AML-193 (cell line): ENCODE data around the gene MCF2L.
"Not testable (repeated sequence)": the region's sequence is repeated elsewhere in the genome, so short reads cannot be mapped to it uniquely, and the experiment has no call there.

Experiments
- DNase-seq, 2 experiments: peaks; one replicate each; lab custom pipeline; 2025; lab: John Stamatoyannopoulos, UW

The MCF2L gene

DNA sequence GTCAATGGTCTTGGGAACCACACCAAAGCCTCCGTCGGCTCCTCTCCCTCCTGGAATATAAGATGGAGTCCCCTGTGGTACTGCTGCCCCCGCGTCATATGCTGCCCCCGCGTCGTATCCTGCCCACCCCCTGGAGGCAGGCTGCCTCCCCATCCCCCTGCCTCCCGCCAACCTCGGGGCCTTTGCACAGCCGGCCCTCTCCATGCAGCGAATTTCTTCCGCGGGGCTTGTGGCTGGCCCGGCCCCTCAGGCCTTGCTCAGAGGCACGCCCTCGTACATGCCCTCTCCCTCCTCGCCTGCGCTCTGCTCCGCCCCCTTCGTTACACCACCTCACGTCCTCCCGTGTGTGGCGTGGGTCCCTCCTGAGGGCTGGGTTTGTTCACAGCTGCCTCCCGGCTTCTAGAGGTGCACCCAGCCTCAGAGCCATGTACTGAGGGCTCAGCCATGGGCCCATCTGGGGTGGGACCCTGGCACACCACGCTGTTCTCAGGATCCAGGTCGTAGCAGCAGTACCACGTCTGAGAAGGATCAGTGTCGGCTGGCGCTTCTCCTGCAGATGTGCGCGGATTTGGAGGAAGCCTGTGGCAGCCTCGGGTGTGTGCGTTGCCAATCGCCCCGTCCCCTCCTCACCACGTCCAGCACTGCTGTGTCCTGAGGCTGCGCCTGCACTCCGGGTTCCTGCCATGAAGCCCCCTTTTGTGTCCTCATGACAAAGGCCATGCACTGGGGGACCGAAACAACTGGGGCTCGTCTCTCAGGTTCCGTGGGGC lies 47.7 kb downstream of the MCF2L start:
- no peak for DNase-seq

DNA sequence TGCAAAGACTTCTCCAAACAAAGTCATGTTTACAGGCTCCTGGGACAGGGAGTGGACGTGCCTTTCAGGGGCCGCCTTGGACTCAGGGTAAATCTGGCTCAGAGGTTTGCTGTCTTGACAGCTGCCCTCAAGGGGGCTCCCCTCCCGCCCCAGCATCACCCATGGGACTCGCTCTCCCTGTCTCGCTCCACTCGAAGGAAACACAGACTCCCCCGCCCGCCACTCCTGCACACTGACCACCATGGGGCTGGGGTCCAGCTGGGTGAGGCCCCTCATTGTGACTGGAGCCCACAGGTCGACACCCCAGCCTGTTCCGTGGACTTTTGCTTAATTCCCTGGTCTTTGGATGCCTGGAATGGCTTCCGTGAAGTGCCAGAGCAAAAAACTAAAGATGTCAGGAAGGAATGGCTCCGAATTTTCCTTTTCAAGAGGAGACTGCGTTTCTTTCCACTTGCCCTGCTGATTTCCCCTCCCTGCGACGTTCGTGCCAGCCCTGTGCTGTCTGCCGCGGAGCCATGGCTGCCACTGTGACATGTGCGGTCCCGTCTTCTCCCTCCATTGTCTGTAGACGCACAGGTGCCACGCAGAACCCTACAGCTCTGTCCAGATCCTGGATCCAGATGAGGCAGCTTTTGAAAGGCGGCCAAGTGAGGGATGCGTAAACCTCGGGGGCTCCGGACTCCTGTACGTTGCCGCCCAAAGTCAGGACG lies 48.6 kb downstream of the MCF2L start:
- no peak for DNase-seq

GRCh38 chr13:113018676-113019465 lies 49.9 kb downstream of the MCF2L start:
- no peak for DNase-seq

DNA sequence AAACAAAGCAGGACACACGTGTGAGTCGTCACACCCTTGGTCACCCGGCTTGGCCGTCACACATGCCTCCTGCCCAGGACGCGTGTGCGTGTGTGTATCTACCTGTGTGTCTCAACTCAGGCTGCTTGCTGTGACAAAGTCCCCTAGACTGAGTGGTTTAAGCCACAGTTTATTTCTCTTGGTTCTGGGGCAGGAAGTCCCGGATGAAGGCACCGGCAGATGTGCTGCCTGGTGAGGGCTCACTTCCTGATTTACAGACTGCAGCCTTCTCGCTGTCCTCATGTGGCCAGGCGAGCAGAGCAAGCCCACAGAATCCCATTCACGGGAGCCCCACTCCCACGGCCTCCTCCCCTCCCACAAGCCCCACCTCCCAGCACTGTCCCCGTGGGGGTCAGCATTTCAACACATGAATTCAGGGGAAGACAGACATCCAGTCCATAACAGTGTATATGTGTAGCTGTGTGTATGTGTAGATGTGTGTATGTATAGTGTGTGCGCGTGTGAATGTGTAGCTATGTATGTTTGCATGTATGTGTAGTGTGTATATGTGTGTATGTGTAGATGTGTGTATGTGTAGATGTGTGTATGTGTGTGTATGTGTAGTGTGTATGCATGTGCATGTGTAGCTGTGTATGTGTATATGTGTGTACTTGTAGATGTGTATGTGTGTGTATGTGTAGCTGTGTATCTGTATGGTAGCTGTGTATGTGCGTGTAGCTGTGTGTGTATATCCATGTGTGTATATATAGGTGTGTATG lies 51.5 kb downstream of the MCF2L start:
- DNase-seq = no peak

DNA sequence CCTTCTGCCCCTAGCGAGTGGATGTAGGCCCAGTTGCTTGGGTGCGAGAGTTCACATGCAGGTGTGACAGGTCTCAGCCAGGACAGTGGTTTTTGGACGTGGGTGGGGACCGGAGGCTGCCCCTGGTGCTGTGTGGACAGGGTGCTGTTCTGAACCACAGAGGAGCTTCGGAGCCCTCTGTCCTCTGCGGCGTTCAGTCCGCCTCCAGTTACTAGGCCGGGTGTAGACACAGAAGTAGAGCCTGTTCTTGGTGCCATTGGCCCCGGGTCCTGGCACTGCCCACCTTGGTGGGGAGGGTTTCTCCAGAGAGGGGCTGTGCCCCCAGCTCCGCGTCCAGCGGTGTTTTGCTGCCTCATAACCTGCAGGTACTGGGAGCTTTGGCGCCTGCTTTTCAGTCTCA lies 52.4 kb downstream of the MCF2L start:
- DNase-seq = no peak

- DNase-seq = no peak
Measured at GRCh38 chr13:113021811-113022210, 52.8 kb downstream of the MCF2L start.

DNA sequence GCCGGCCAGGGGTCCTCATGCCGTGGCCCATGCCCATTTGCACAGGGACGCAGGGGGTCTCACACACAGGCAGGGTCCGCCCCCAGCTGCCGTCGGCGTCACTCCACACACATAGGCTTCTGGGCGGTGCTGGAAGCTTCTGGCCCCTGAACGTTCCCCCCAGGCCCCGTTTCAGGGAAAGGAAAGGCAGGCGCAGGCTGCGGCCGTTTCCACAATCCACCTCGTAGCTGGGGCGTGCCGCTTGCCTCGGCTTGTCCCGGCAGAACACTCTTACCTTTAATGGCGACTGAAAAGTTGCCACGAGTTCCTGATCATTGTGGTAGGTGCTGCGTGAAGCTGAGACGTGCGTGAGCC lies 53.4 kb downstream of the MCF2L start:
- DNase-seq = no peak

DNA sequence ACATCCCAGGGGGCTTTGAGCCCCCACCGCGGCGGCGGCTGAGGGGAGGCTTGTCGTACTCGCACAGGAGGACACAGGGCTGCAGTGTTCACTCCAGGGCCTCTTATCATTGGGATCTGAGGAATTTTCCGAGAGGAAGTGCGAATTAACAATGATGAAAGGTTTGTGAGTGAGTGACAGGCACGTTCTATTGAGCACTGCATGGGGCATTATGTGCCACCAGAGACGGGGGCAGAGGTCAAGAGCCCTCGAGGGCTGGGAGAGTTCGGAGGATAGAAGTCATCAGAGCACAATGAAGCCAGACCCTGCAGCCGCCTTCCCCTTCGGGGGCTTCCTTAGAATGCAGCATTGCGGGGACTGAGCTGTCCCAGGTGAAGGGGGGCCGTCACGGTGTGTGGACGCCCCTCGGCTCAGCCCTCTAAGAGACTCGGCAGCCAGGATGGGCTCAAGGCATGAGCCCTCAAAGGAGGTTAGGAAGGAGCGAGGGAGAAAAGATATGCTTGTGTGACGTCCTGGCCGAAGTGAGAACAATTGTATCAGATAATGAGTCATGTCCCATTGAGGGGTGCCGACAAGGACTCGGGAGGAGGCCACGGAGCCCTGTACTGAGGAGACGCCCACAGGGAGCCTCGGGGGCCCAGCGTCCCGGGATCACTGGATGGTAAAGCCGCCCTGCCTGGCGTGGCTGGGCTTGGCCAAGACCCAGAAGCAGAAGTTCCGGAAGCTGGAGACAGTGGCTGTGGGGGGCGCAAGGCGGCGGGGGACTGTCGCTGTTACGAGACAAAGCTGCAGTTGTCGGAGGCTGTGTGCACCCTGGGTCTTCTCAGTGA lies 53.9 kb downstream of the MCF2L start:
- DNase-seq = no peak

DNA sequence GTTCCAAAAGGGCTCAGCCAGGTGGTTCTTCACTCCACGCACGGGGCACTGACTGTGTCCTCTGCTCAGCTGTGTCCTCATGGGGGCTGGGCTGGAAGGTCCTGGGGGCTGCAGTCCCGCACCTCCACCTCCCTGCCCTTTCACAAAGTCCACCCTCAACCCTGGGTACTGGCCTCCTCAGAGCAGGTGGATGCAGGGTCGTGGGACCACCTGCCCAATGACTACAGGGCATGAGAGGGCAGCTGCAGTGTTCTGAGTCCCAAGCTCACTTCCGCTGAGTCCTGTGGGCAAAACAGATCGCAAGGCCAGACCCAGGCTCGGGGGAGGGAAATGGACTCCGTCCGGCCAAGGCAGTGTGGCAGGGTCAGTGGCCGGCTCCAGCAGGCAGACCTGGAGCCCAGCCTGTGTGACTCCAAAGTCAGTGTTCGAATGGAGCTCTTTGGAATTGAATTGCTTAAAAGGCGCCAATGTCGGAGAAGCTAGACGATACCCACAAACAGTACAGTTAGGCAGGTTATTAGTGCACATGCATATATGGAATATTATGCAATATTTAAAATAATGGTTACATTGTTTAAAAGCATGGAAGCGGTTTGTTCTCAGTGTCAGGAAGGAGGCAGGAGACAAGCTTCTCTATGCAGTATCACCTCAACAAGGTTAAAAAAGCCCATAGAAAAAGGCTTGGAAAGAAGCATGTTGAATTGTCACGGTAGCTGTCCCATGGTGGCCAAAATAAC lies 54.8 kb downstream of the MCF2L start:
- DNase-seq = no peak

- DNase-seq = no peak
Measured at GRCh38 chr13:113024466-113024865, 55.5 kb downstream of the MCF2L start.

DNA sequence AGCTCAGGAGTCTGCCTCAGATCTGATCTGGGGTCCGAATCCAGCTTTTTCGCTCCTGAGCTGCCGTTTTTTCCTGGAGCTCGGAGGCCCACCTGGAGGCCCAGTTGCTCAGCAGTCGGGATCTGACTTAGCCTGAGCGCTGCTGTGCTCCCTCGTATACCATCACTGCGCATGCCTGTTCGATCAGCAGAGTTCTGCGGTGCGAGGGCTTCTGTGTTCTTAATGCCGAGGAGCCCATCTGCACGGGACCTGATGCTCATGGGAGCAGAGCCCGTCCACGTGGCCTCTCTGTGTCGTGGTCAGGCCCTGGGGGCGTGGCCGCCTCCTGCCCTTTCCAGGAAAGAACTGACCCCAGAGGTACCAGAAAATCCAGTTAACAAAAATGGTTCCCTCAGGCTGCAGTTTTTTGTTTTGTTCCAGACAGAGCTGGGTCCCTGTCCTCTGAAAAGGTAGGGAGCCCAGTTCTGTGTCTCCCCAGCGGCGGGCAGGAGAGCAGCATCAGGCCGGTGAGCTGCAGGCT lies 57.4 kb downstream of the MCF2L start:
- DNase-seq = no peak

DNA sequence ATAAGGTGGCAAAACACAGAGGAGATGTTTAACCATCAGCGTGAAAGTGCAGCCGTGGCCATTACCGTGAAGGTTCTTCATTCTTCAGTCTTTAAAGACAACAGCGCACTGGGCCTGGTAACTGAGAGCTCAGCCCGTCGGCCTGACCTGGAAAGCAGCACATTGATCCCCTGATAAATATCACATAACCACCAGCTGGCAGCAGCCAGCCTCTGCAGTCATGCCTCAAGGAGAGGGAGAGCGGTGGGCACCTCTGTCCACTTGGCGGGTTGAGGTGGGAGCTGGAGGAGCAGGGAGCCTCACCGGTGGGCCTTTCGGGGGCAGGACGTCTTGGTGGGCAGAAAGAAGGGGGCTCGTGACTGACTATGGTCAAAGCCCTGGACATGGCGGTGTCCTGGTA lies 58.1 kb downstream of the MCF2L start:
- no peak for DNase-seq

DNA sequence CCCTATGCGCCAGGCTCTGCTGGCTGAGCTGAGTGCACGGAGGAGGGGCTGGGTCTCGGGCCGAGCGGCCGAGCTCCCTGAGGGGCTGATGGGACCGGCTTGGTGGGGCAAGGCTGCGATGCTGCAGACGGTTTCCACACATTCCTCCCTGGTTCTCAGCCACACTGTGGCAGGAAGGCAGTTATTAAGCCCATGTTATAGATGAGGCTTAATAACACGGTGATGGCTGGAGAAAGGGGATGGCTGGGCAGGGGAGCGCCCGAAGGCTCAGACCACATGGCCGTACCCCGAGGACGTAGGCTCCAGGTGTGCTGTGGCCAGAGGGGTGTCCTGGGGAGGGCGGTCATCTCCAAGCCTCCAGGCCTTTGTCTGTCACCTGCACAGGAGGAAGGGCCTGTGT lies 58.6 kb downstream of the MCF2L start:
- DNase-seq = no peak

DNA sequence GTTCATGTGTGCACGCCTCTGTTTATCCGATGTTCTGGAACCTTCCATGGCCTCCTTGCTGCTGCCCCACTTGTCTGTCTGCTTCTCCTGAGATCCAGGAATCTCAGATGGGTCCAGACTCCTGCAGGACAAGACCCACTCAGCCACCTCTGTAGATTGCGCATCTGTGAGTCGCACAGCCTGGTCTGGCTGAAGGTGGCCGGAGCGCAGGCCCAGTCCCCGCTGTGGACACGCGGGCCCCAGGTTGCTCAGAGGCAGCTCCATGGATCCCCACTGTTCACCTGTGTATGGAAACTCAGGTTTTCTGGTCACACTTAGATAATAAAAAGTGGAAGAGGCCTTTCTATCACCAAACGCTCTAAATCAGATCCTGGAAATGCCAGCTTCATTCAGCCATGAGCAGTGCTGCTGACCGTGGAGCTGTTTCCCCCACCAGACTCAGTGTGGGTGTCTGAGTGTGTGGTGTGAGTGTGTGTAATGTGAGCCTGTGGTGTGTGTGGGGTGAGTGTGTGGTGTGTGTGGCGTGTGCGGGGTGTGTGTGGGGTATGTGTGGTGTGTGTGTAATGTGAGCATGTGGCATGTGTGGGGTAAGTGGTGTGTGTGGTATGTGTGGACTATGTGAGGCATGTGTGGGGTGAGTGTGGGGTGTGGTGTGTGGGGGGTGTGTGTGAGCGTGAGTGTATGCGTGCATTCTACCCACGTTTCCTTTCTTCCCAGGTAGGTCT lies 59.5 kb downstream of the MCF2L start:
- DNase-seq = no peak

DNA sequence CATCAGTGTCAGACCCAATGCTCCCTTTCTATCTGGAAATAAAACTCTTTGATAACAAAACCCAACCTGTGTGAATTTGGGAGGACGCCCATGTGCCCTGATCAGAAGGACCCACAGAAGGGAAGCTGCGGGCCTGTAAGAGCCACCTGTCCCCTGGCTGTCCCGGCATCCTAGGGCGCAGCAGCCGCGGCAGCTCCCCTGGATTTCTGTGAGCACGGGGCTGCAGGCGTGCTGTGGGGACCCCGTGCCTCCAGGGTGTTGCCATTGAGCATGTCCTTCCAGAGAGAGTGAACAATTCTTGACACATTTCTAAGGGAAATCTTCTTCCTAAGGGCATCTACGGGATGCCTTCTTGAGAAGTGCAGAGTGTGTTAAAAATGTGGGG lies 60.0 kb downstream of the MCF2L start:
- DNase-seq = no peak

- DNase-seq = peak in 1 of 2 experiments; percentile 1
Measured at GRCh38 chr13:113029487-113030258, 60.7 kb downstream of the MCF2L start.

- DNase-seq = not testable (repeated sequence)
Measured at GRCh38 chr13:113030259-113030640, 61.2 kb downstream of the MCF2L start.

GRCh38 chr13:113031465-113031864 lies 62.5 kb downstream of the MCF2L start:
- no peak for DNase-seq

DNA sequence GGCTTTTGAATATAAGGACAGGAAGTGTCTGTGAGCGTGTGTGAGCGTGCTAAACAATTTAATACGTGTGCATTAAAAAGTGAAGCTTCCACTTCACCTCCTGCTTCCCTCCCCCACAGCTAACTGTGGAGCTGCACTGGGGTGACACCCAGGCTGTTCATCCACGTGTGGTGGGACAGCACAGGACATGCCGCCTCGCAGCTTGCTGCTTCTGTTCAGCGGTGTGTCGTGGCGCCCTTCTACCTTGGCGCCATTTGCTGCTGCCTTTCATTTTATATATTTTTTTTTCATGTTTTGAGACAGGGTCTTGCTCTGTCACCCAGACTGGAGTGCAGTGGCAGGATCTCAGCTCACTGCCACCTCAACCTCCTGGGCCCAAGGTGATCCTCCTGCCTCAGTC lies 63.3 kb downstream of the MCF2L start:
- no peak for DNase-seq
